ENCODE measurements around the gene KIF1A. TPM values are rescaled to one million over a fixed set of nuclear protein-coding genes. Genes with fewer than 3 reads are reported as not detected.
A peak's percentile ranks its signal among the peaks of the same experiment; 100 is the strongest.
"Not testable (repeated sequence)": the region's sequence is repeated elsewhere in the genome, so short reads cannot be mapped to it uniquely, and the experiment has no call there.

KIF1A gene
- total and polyA plus RNA-seq, 2 of the 13 experiments (the other 11 are each of a cell fraction or from before 2014, with no cell fraction given): 0.01 TPM; not detected in 1

GRCh38 chr2:240780023-240780700, 39.9 kb downstream of the KIF1A start:
- no TSS peak for BruUV-seq (replicated peaks)
- Histone ChIP-seq H4K20me1 (ENCODE audit: insufficient read depth, low read length) (no peaks in the 10 kb centered on the region), H3K36me3 (replicated peaks in 1 of 2; ENCODE audit: control insufficient read depth in 1 of 2, insufficient read depth in 2 of 2, low read length in 2 of 2) (no peaks in the 10 kb centered on the region), H3K4me2 (ENCODE audit: low read depth, low read length) (no peak overlapping the region), H3K9me3 (ENCODE audit: low read length) (no peaks in the 10 kb centered on the region), H3K79me2 (ENCODE audit: insufficient read depth, low read length) (no peaks in the 10 kb centered on the region), H3K27me3 (ENCODE audit: control insufficient read depth in 1 of 2, insufficient read depth in 2 of 2, low read length in 2 of 2) (peaks cover 24 to 76% of the 10 kb centered on the region in 2 experiments), H3K27ac (ENCODE audit: extremely low read length, insufficient read depth, low read length) (no peak overlapping the region), H3K4me1 (ENCODE audit: insufficient read depth, low read length) (no peaks in the 10 kb centered on the region), H3K9ac (ENCODE audit: insufficient read depth, low read depth, low read length) (no peak overlapping the region), H3K4me3 (replicated peaks in 1 of 3; ENCODE audit: insufficient read depth in 1 of 3, low read depth in 2 of 3, low read length in 3 of 3) (no peak overlapping the region), H2AFZ (ENCODE audit: low read length) (no peak overlapping the region)
- DNase-seq (ENCODE audit: low spot score): no peak
- WGBS (ENCODE audit: low lambda C conversion rate): 33% methylated on average over 39 of the region's 39 CpGs
- ChIA-PET POLR2A (no interaction called here), CTCF (ENCODE audit: low intra/inter-chr PET ratio, low total read pairs) (no interaction called here)
- FAIRE-seq: no peak
- in situ Hi-C loops (cut with HindIII; ENCODE audit: extremely low pct_ligation_motif_present, low pct_unique_long_range_greater_than_20kb): no loop called here
- peak; percentile 28; the same call in 1 of the 2 replicates for TF ChIP-seq NFKB2 (CRISPR knock-in tag; IDR thresholded peaks at IDR 0.05; ENCODE audit: borderline replicate concordance)
- no peak for TF ChIP-seq RCOR2 (CRISPR knock-in tag; IDR thresholded peaks at IDR 0.05)
- peak; percentile 26; the same call in 1 of the 2 replicates for TF ChIP-seq CTCF (CRISPR knock-in tag; IDR thresholded peaks at IDR 0.05)
- ATAC-seq: no peak
- intact Hi-C loops (cut with micrococcal nuclease; ENCODE audit: unreplicated experiment): no loop called here

GRCh38 chr2:240779250-240779832, 40.7 kb downstream of the KIF1A start:
- H3K79me2 ChIP-seq (ENCODE audit: insufficient read depth, low read length); ATAC-seq; H2AFZ ChIP-seq (ENCODE audit: low read length); FAIRE-seq; in situ Hi-C loops (cut with HindIII; ENCODE audit: extremely low pct_ligation_motif_present, low pct_unique_long_range_greater_than_20kb); BruUV-seq (replicated peaks); H3K9me3 ChIP-seq (ENCODE audit: low read length); H3K4me3 ChIP-seq (replicated peaks in 1 of 3; ENCODE audit: insufficient read depth in 1 of 3, low read depth in 2 of 3, low read length in 3 of 3); intact Hi-C loops (cut with micrococcal nuclease; ENCODE audit: unreplicated experiment); H3K4me2 ChIP-seq (ENCODE audit: low read depth, low read length); H3K27ac ChIP-seq (ENCODE audit: extremely low read length, insufficient read depth, low read length); DNase-seq (ENCODE audit: low spot score); CTCF ChIA-PET (ENCODE audit: low intra/inter-chr PET ratio, low total read pairs); POLR2A ChIA-PET; H3K36me3 ChIP-seq (replicated peaks in 1 of 2; ENCODE audit: control insufficient read depth in 1 of 2, insufficient read depth in 2 of 2, low read length in 2 of 2); H3K9ac ChIP-seq (ENCODE audit: insufficient read depth, low read depth, low read length); H4K20me1 ChIP-seq (ENCODE audit: insufficient read depth, low read length); H3K4me1 ChIP-seq (ENCODE audit: insufficient read depth, low read length): not testable (repeated sequence)
- WGBS (ENCODE audit: low lambda C conversion rate): 58% methylated on average over 6 of the region's 6 CpGs
- peak; percentile 87 for TF ChIP-seq ASH2L (IDR thresholded peaks at IDR 0.05; ENCODE audit: insufficient read length, low read depth, low read length)
- H3K27me3 ChIP-seq (ENCODE audit: control insufficient read depth in 1 of 2, insufficient read depth in 2 of 2, low read length in 2 of 2): peaks cover 27 to 83% of the 10 kb centered on the region in 2 experiments
